Parathyroid adenoma (tissue), 2 donors: ENCODE results near the gene KCNQ1.

Source experiments
- H2AFZ ChIP-seq: fragments of 300-600 bp; sonication (generic); one replicate; pipeline ENCODE4 v1.7.0; 2017; ENCODE audit warnings: antibody characterized with exemption, mild to moderate bottlenecking
- H3K27ac ChIP-seq: fragments of 300-600 bp; sonication (generic); one replicate; pipeline ENCODE4 v1.7.0; 2017
- H3K27me3 ChIP-seq: fragments of 300-600 bp; sonication (generic); one replicate; pipeline ENCODE4 v1.7.0; 2017; ENCODE audit warnings: low read length; ENCODE audit not compliant: control insufficient read depth, insufficient read depth
- H3K36me3 ChIP-seq: fragments of 300-600 bp; sonication (generic); one replicate; pipeline ENCODE4 v1.7.0; 2017; ENCODE audit warnings: low read length; ENCODE audit not compliant: control insufficient read depth, insufficient read depth
- H3K4me1 ChIP-seq: fragments of 300-600 bp; sonication (generic); one replicate; pipeline ENCODE4 v1.7.0; 2017; ENCODE audit warnings: control low read depth
- H3K4me2 ChIP-seq: fragments of 300-600 bp; sonication (generic); one replicate; pipeline ENCODE4 v1.7.0; 2017; ENCODE audit warnings: low read length
- H3K4me3 ChIP-seq: fragments of 300-600 bp; sonication (generic); one replicate; pipeline ENCODE4 v1.7.0; 2017; ENCODE audit warnings: low read depth, low read length
- H3K79me2 ChIP-seq: fragments of 300-600 bp; sonication (generic); one replicate; pipeline ENCODE4 v1.7.0; 2017; ENCODE audit warnings: control low read depth
- H3K9ac ChIP-seq: fragments of 300-600 bp; sonication (generic); one replicate; pipeline ENCODE4 v1.7.0; 2017; ENCODE audit warnings: mild to moderate bottlenecking
- H3K9me3 ChIP-seq: fragments of 300-600 bp; sonication (generic); one replicate; pipeline ENCODE4 v1.7.0; 2017; ENCODE audit warnings: low read length; ENCODE audit not compliant: control insufficient read depth
- CTCF ChIP-seq: fragments of 300-600 bp; sonication (generic); IDR thresholded peaks from one replicate; pipeline ENCODE4 v1.7.0; 2017; ENCODE audit warnings: antibody characterized with exemption, mild to moderate bottlenecking
- donor health status: primary hyperparathyroidism.

The KCNQ1 gene

DNA sequence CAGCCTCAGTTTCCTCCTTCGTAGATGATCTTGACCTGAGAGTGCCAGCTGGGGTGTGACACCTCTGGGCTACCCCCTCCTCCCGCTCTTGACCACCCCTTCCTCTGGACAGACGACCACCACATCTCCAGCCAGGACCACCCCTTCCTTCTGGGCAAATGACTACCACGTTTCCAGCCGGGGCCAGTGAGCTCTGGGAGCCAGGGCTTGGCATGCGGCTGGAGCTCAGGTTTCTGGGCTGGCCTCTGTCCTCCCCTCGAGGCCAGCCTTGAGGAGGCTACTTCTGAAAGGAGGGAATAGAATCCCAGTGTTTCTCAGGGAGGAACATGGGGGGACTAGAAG lies 134.1 kb downstream of the KCNQ1 start:
- H3K4me1 ChIP-seq, result no peaks in the 10 kb centered on the region
- TF ChIP-seq CTCF, result no peak
- H3K4me3 ChIP-seq, result no peak overlapping the region

DNA sequence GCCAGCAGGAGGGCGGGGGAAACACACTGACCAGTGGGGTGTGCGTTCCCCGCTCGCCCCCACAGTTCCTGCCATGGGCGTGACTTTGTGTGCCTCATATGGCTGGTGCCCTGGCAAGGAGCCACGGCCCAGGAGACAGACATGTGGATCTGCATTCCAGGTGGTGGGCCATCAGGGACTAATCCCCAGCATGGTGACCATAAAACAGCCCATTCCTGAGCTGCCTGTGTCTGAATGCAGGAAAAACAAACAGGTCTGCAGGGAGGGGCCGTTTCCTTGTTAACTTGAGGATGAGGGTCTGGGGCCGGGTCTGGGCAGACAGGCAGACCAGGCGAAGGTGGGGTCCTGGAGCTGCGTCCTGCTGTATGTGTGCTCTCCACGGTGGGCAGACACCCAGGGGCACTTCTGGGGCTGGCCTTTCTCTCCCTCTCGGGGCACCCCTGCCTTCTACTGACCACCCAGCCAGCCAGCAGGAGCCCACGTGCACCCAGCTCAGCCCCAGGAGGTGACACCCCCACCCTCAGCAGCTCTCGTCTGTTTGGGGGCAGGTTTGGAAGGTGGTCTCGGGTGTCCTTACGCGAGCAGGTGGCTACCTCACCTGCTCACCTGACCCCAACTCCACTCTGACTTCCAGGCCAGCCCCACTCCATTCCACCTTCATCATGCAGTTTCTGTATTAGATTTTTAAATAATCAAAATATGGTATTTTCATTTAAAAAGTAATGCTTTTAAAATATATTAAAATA lies 134.7 kb downstream of the KCNQ1 start:
- no peak overlapping the region for H3K4me2 ChIP-seq
- no peaks in the 10 kb centered on the region for H3K27me3 ChIP-seq
- H2AFZ ChIP-seq, result no peak overlapping the region
- H3K4me1 ChIP-seq, result no peaks in the 10 kb centered on the region
- H3K9ac ChIP-seq, result no peak overlapping the region
- H3K4me3 ChIP-seq, result no peak overlapping the region
- no peaks in the 10 kb centered on the region for H3K9me3 ChIP-seq
- no peak overlapping the region for H3K27ac ChIP-seq
- no peak for TF ChIP-seq CTCF
- H3K36me3 ChIP-seq, result no peaks in the 10 kb centered on the region
- no peaks in the 10 kb centered on the region for H3K79me2 ChIP-seq

More for the DNA sequence above, 134.1 kb downstream of the KCNQ1 start:
- no peaks in the 10 kb centered on the region for H3K27me3 ChIP-seq
- no peaks in the 10 kb centered on the region for H3K36me3 ChIP-seq
- H3K9ac ChIP-seq, result no peak overlapping the region
- no peak overlapping the region for H2AFZ ChIP-seq
- no peaks in the 10 kb centered on the region for H3K9me3 ChIP-seq
- H3K27ac ChIP-seq, result no peak overlapping the region
- no peak overlapping the region for H3K4me2 ChIP-seq
- no peaks in the 10 kb centered on the region for H3K79me2 ChIP-seq

DNA sequence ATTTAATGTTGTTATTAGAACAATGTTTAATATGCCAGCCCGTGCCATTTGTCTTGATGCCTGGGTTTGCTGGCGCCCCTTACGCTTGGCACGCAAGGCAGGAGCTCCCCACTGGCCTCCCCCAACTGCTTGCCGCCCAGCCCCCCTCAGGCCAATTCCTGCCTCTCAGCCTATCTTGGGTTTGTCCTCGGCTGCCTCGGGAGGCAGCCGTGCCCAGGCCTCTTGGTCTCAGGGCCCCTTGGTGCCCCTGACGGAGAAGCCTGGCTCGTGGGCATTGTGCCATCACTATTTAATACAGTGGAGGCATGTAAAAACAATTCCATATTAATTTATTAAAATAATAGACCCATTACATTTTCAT lies 135.2 kb downstream of the KCNQ1 start:
- H3K79me2 ChIP-seq, result no peaks in the 10 kb centered on the region
- no peak overlapping the region for H3K9ac ChIP-seq
- H3K27me3 ChIP-seq, result no peaks in the 10 kb centered on the region
- no peak overlapping the region for H3K4me3 ChIP-seq
- no peaks in the 10 kb centered on the region for H3K9me3 ChIP-seq
- no peak for TF ChIP-seq CTCF
- no peak overlapping the region for H3K4me2 ChIP-seq
- no peak overlapping the region for H3K27ac ChIP-seq
- H3K36me3 ChIP-seq, result no peaks in the 10 kb centered on the region
- H3K4me1 ChIP-seq, result no peaks in the 10 kb centered on the region
- no peak overlapping the region for H2AFZ ChIP-seq

- Histone ChIP-seq H3K36me3 (no peaks in the 10 kb centered on the region), H3K4me2 (no peak overlapping the region), H3K4me1 (no peaks in the 10 kb centered on the region), H3K9ac (no peak overlapping the region), H2AFZ (no peak overlapping the region), H3K27me3 (no peaks in the 10 kb centered on the region), H3K9me3 (no peaks in the 10 kb centered on the region), H3K27ac (no peak overlapping the region), H3K79me2 (no peaks in the 10 kb centered on the region), H3K4me3 (no peak overlapping the region)
- TF ChIP-seq CTCF, result no peak
Measured at GRCh38 chr11:2580571-2581001, 135.8 kb downstream of the KCNQ1 start.
